Left colon (tissue), 2 donors: ENCODE measurements around the gene CPA3. TPM values are rescaled to one million over a fixed set of nuclear protein-coding genes. Genes with fewer than 3 reads are reported as not detected.

Experiments used
- ATAC-seq: fragments of 200-7000 bp; cut with Tn5 transposase; one replicate; pipeline ENCODE4 v1.9.1; 2020; ENCODE audit warnings: mild to moderate bottlenecking, moderate library complexity
- DNase-seq, 2 donors: peaks; one replicate each; pipeline ENCODE4 v3.0.0-alpha.2; 2020
- intact Hi-C, 2 donors: fragments of 100-400 bp; cut with DNase I in 1 of 2; cut with micrococcal nuclease in 1 of 2; formaldehyde crosslinking; loops; one replicate each; pipeline versions ENCODE4 v1.11.2 to v1.14.0; 2022; cut with DNase I, micrococcal nuclease
- total RNA-seq, 2 donors: library from RNA; stranded (reverse); fragmentation: NEBNext Ultra II Directional; extraction: Animal tissue kit (Norgen Biotek cat#: 25700); gene quantifications; one replicate each; pipeline ENCODE4 v1.2.1, GENCODE V29; 2021
- donor health status: DM: no; HTN: no; CAD: no.
- donor health status: DM: yes; HTN: yes; CAD: no.

CPA3 gene
- total RNA-seq, 2 donors from 2014 or later: 1.9 to 11.0 TPM

DNA sequence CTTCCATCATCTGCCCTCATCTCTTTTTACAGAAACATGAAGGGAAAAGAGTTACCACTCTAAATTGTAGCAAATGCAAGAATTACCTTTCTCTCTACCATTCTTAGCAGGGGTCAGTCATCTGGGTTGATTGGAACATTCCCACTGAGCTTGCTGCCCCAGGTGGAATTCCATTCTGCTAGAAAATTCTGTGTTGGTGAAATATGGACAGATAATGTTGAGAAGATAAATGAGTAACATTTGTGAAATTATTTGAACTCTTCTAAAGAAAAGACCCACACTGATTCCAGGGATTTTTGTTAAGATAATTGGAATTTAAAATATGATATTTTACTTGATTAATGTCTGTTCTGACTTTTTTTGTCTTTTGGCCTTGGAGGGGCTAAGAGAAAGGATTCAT lies 11.0 kb upstream of the CPA3 start:
- intact Hi-C loops: no loop called here

DNA sequence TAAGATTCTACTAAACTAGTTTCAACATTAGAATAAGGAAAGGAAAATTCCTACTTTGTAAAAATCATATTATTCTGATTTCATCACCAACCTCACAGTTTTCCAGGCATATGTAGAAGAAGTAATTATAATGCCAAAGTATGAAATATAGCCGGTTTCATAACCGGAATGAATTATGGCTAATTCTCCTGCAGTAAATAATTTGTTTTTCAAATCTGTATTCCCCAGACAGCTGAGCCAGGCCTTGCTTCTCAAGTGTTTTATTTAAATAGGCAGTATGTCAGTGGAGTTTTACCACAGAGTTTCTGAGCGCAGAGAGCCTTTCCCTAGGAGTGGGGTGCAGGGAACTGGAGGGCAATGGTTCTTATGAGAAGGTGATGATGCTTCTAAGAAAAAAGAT lies 8.7 kb upstream of the CPA3 start:
- intact Hi-C loops: no loop called here
- DNase-seq (no peak), ATAC-seq (no peak)

More for the DNA sequence above, 11.0 kb upstream of the CPA3 start:
- ATAC-seq (no peak), DNase-seq (no peak)

DNA sequence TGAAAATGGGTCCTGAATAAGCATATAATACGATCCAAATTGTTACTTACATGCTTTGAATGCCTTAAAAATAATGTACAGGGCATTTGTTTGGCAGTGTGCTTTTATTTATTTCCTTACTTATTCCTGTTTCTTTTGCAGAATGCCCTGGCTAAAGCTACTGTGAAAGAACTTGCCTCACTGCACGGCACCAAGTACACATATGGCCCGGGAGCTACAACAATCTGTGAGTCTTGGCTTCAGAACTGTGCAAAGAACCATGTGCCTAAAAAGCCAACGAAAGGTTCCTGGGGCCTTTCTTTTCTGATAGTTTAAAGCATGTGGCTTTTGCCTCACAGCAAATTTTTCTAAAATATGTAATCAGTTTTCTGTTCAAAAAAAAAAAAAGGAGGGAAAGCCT lies 7.8 kb upstream of the CPA3 start:
- intact Hi-C loops: no loop called here
- DNase-seq (no peak), ATAC-seq (no peak)

DNA sequence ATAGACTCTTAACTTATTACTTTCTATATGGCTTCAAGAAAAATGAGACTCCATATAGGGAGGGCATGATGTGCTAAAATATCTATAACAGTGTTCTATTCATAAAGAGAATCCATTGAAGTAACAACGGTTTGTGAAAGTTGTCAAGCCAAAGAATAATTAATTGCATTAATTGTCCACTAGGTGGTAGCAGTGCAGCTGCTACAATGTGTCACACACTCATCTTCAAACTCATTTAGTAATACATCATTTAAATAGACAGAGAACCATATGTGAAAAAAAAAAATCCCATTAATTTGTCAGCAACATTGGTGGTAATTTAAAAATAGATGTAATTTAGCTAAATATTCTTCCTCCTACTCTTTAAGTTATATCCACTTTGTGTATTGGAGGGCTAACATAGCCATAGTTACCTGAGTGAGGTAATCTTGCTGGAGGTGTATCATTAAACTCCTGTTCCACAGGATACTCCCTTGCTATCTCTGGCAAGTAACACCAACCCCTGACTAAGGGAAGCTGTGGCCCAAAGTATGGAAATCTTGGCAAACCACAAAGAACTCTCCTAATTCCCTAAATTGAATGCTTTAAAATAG lies 3.7 kb upstream of the CPA3 start:
- intact Hi-C loops: loop anchor here (2.0 to 10.0 kb wide), 2 partner anchors 83 to 85 kb away; no protein-coding TSS in a partner anchor
- ATAC-seq (peak; percentile 48), DNase-seq (no peak)

DNA sequence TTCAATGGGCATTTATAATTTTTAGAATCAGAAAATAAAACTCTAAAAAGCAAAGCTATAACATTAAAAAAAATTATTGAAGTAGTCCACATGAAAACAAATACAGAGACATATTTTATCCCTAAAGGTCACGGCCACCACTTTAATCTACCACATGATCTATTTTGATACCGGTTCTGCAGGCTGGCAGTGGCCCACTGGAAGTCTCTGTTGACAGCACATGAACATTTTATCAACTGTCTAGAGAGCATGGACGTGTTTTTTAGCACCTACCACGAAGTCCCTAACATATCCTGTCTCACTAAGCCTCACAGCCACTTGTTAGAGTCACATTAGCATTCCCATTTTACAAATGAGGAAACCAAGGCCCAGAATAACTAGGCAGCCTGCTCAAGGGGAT lies 1.8 kb upstream of the CPA3 start:
- DNase-seq (no peak), ATAC-seq (no peak)

DNA sequence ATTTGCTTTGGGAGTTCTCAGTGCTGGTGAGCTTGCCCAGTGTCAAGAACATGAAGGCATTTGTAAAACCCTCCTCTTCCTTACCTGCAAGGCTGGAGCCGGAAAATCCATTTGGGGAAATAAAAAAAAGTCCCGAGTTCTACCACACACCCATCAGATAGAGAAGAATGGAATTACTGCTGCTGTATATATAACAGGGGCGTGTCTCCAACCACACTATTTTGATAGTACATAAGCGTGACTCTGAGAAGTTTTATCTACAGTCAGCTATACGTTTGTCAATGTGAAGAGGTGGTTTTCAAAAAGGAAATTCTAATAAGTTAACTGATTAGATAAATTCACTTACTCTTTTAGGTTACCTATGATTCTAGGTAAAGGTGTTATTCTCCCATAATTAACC lies 1.3 kb upstream of the CPA3 start:
- intact Hi-C loops: loop anchor here in 1 of 2 donors (10.0 kb wide), 1 partner anchor 81 kb away; no protein-coding TSS in a partner anchor
- ATAC-seq: peak; percentile 90
- no peak for DNase-seq

More for the DNA sequence above, 1.8 kb upstream of the CPA3 start:
- intact Hi-C loops: loop anchor here in 1 of 2 donors (10.0 kb wide), 1 partner anchor 82 kb away; no protein-coding TSS in a partner anchor

DNA sequence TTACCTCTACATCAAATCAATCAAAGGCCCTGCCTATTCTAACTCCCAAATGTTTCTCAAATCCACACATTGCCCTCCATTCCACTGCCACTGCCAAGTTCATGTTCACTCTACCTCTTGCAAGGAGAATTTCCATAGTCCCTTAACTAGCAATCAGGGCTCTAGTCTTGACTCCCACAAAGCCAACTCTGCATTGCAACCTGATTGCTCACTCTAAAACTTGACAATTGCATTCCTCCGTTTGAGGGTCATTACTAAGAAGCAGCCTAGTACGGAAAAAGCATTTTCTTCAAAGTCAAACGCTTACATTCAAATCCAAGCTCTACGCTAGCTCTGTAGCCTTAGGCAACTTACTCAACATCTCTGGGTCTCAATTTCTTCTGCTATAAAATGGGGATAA lies 1.2 kb downstream of the CPA3 start:
- intact Hi-C loops: loop anchor here in 1 of 2 donors (10.0 kb wide), 1 partner anchor 79 kb away; no protein-coding TSS in a partner anchor

DNA sequence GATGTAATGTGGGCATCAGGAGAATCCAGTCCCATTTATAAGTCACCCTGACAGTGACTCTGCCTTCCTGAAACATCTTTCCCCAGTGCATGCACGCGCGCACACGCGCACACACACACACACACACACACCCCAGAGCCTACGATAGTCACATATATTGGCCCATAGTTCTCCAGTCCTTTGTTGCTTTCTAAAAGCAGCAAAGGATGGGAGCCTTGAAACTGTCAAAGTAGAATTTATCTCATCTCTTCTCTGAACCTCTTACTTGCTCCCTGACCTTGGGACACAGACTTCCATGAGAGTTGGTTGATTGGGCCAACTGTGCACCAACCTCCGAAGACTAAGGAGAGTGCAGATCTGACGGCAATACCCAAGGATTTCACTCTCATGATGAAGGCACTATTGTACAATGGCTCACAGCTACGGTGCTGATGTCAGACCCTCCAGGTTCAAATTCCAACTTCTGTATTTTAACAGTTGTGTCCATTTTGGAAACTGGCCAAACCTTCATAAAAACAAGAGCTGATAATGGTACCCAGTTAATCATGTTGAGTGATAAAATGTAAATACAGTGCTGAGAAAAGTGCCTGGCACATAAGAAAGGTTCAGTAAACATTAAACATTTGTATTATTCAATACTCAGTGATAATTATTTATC lies 8.3 kb downstream of the CPA3 start:
- no peak for DNase-seq
- intact Hi-C loops: no loop called here
- no peak for ATAC-seq

More for the DNA sequence above, 1.2 kb downstream of the CPA3 start:
- ATAC-seq: no peak
- DNase-seq: no peak

DNA sequence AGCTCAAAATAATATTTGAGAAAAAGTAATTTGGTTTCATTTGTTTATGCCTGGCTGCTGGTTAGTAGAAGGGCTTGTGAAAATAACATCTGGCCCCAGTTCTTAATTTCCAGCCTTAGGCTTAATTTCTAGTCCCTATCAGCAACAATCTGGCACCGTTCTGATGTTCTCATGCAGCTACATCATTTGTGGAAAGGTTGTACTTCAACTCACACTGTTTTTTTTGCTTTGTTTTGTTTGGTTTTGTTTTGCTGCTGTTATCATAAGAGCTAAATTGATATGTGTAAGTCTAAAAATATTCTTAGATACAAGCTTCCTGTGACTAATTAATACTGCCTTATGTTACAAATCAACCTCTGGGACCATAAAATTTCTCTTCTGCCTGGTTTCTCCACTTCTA lies 8.9 kb downstream of the CPA3 start:
- ATAC-seq: no peak
- DNase-seq: no peak
- intact Hi-C loops: no loop called here

DNA sequence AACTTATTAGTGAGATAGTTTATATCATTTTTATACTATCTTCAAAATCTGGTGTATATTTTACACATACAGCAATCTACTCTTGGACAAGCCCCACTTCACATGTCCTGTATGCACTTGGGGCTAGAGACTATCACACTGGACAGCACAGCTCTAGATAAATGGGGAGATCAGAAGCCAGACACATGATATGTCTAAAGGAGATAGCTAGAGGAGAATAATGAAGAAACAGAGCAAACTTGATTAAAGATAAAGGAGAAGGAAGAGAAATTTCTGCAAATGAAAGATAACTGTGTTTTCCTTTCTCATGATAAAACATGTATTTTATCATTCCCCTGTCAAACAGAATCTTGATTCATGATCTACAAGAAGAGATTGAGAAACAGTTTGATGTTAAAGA lies 13.0 kb downstream of the CPA3 start:
- intact Hi-C loops: no loop called here
- ATAC-seq: no peak
- no peak for DNase-seq

DNA sequence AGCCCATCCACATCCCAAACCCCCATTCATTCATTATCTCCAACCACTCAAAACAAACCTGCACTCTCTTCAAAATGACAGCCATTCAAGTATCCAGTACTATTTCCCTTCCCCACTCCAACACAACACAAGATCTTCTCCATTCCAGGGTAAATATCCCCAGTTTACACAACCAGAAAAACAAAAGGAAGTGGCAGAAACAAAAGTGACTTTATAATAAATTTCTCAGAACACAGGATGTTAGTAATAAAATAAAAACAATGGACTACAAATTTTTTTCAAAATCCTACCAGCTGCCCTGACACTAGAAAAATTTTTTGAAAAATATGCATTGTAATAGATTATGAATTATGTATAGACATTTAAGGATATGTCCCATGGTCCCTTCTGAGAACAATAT lies 14.2 kb downstream of the CPA3 start:
- intact Hi-C loops: no loop called here
- ATAC-seq (no peak), DNase-seq (no peak)

DNA sequence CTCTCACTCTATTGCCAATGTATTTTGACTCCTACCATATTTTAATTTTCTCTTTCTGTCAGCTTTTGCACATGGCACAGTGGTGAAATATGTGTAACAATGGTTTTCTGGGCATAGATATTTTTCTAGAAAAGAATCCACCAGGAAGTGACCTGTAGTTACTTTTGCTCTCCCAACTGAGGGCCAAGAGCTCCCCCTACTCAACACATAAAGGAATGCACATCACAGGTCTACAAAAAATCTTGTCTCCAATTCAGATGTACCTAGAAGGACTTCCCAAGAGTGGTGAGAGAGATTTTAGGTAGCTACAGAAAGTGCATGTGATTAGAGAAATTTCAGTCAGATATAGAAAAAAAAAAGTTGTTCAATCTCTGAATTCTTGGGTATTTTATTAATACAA lies 15.6 kb downstream of the CPA3 start:
- intact Hi-C loops: no loop called here
- ATAC-seq (no peak), DNase-seq (no peak)

DNA sequence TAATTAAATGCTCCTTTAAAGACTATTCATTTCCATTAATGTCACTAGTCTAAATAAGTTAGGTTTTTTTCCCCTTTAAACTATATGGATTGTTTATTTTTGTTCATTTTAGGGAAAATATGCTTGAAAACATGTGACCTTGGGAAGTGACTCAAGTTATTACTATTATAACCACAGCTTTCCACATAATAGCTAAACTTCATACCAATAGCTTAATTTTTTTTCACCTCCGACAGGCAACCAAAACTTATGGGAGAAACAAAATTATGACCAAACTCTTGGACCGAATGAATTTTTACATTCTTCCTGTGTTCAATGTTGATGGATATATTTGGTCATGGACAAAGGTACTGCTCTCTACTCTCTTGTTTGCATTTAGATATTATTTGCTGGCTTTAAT lies 16.2 kb downstream of the CPA3 start:
- ATAC-seq (no peak), DNase-seq (no peak)
- intact Hi-C loops: no loop called here

DNA sequence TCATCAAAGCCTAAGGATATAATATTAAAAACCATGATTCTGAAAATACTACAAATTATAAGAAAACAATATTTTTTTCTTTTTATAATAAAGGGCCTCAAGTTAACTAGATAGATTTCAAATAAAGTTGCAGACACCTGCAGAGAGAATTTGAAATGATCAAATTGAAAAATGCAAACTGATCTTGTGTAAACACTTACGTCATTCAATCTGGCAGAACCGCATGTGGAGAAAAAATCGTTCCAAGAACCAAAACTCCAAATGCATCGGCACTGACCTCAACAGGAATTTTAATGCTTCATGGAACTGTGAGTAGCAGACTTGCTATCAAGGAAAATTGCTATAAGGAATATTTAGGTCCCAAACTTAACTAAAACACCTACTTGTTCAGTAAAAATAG lies 17.2 kb downstream of the CPA3 start:
- no peak for DNase-seq
- intact Hi-C loops: no loop called here
- ATAC-seq: no peak

DNA sequence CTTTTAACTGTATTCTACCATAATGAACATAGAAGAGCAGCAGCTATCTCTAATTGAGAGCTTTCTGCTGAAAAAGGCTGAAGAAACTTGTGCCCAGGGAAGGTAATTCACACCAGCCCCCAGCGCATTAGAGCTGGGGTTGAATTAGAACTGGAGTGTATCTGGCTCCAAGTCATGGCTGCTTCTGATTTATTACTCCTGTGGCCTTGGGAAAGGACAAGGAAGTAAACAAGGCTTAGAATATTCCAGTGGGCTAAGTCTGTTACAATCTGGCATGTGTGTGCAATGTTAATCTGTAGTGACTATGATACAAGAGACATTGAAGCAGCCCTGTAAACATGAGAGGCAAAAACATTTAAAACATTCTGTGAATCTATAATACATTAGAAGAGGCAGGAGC lies 18.1 kb downstream of the CPA3 start:
- DNase-seq: no peak
- no peak for ATAC-seq
- intact Hi-C loops: no loop called here

DNA sequence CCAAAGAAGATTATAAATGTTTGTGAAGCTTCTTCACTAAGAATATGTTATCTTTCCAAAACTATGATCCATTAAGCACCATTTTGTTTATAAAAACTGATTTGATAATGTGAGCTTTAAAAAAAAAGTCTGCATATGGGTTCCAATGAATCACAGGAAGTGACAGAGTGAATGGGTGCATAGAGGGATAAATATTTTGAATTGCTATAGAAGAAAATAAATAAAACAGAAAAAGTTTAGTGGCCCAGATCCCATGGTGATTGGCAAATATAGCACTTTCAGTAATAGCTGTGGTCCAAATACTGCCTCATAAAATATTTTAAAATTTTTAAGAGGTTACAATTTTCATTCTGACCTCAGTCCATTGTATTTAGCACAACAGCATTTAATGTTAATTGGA lies 19.2 kb downstream of the CPA3 start:
- intact Hi-C loops: no loop called here
- no peak for DNase-seq
- no peak for ATAC-seq

DNA sequence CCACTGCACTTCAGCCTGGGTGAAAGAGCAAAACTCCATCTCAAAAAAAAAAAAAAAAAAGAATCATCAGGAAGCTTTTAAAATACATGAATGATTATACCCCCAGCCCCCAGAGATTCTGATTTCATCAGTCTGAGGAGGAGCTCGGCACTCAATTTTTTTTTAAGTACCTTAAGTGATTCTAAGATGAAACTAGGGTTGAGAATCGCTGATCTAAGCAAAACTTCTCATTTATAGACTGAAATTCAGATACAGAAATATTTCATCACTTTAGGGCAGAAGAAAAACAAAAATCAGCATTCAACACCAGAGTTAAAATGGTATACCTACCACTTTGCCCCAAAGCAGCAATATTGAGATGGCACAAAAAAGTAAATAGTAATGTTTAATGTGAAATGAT lies 24.7 kb downstream of the CPA3 start:
- intact Hi-C loops: no loop called here
- DNase-seq (no peak), ATAC-seq (no peak)

DNA sequence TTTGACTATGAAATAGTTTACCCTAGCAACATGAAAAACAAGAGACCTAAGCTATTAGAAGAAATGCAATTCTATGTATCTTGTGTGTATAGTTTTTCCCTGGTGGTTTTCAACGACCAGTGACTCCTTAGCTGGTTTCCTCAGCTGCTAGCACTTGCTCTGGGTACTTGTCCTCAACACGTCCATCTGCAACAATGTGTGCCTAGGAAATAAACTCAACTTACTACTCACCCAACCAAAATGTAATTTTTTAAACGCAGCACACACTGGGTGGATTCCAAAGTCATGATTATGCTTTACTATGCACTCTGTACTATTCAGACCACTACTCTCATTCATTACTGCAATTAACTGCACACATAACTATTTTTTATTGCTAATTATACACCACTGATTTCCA lies 31.0 kb downstream of the CPA3 start:
- intact Hi-C loops: no loop called here
- DNase-seq (no peak), ATAC-seq (no peak)

DNA sequence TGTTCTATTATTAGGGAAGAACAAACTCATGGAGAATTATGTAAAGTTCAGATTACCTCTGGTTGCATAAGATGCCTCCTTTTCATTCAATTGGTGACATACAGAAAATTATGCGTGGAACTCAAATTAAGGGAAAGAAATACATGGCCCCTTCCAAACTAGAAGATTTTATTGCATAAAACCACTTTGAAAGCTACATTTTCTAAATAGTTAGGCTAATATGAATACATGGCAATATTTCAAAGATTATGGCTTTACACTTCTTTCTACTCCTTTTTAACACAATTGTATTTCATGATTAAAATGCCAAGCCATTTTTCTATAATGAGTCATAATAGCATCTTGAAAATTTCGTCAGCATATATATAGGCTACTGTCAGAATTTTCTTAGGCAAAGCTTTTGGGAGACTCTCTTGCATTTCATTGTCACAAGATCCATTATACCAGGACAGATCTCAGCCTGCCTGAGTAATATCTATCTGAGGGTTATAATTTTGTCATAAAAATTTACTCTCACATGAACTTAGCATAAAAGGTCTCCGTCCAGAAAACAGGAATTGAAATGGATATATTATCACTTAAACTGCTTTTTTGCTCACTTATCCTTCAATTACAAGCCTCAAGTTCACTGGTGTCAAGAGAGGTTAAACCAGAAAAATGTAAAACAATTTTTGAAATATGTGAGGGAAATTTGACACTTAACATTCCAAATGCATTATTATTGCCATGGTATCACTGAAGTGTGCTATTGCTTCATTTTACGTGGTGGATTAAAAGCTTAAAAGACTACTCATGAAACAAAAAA lies 37.1 kb downstream of the CPA3 start:
- intact Hi-C loops: no loop called here
- DNase-seq (no peak), ATAC-seq (no peak)

DNA sequence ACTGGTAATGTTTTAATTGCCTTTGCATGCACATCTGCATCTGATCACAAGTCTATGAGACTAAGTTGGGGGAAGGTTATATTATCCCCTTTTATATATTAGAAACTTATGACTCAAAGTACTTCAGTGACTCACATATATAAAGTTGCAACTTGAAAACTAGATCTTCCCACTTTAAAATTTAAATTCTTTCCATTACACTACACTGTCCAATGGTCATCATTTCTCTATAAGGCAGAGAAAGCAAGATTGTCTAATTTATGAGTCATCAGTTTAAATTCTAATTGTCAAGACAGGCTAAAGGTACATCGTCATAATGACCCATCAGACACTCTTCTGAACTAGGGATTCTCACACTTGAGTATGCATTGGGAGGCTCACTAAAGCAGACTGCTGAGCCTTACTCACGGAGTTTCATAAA lies 37.9 kb downstream of the CPA3 start:
- ATAC-seq (no peak), DNase-seq (no peak)
- intact Hi-C loops: no loop called here
